ENCODE results near the gene PIK3R3. TPM values are rescaled to one million over a fixed set of nuclear protein-coding genes. Genes with fewer than 3 reads are reported as not detected.

Gene PIK3R3
- total and polyA plus RNA-seq, 2 experiments from 2014 or later, result 6.4 to 11.5 TPM

- H3K27ac ChIP-seq, result no peak overlapping the region
- no peaks in the 10 kb centered on the region for H3K36me3 ChIP-seq
- no peak overlapping the region for H3K4me3 ChIP-seq
Observed at GRCh38 chr1:46081206-46081605, 51.2 kb downstream of the PIK3R3 start.

GRCh38 chr1:46080257-46080656 is 52.2 kb downstream of the PIK3R3 start:
- Histone ChIP-seq H3K4me1 (ENCODE audit: low read depth) (no peaks in the 10 kb centered on the region), H3K36me3 (no peaks in the 10 kb centered on the region), H3K4me3 (no peak overlapping the region), H3K9me3 (ENCODE audit: low read depth) (no peaks in the 10 kb centered on the region), H3K27me3 (no peaks in the 10 kb centered on the region), H3K27ac (no peak overlapping the region)
- no peak for TF ChIP-seq CTCF (IDR thresholded peaks at IDR 0.05; ENCODE audit: low read depth, low read length)
- no peak for DNase-seq (ENCODE audit: low read depth in 1 of 2, low spot score in 1 of 2)

More at GRCh38 chr1:46081206-46081605, 51.2 kb downstream of the PIK3R3 start:
- no peak for DNase-seq (ENCODE audit: low read depth in 1 of 2, low spot score in 1 of 2)
- no peak for TF ChIP-seq CTCF (IDR thresholded peaks at IDR 0.05; ENCODE audit: low read depth, low read length)
- H3K27me3 ChIP-seq, result no peaks in the 10 kb centered on the region
- no peaks in the 10 kb centered on the region for H3K9me3 ChIP-seq (ENCODE audit: low read depth)
- no peaks in the 10 kb centered on the region for H3K4me1 ChIP-seq (ENCODE audit: low read depth)

GRCh38 chr1:46077644-46078043 is 54.8 kb downstream of the PIK3R3 start:
- H3K9me3 ChIP-seq (ENCODE audit: low read depth), result no peaks in the 10 kb centered on the region
- TF ChIP-seq CTCF (IDR thresholded peaks at IDR 0.05; ENCODE audit: low read depth, low read length), result no peak
- no peaks in the 10 kb centered on the region for H3K4me1 ChIP-seq (ENCODE audit: low read depth)
- DNase-seq (ENCODE audit: low read depth in 1 of 2, low spot score in 1 of 2), result no peak
- no peaks in the 10 kb centered on the region for H3K27me3 ChIP-seq
- H3K36me3 ChIP-seq, result no peaks in the 10 kb centered on the region
- H3K27ac ChIP-seq, result no peak overlapping the region
- H3K4me3 ChIP-seq, result no peak overlapping the region

- Histone ChIP-seq H3K4me3 (no peak overlapping the region), H3K27me3 (no peaks in the 10 kb centered on the region), H3K36me3 (no peaks in the 10 kb centered on the region), H3K9me3 (ENCODE audit: low read depth) (no peaks in the 10 kb centered on the region), H3K27ac (no peak overlapping the region), H3K4me1 (ENCODE audit: low read depth) (no peaks in the 10 kb centered on the region)
- no peak for DNase-seq (ENCODE audit: low read depth in 1 of 2, low spot score in 1 of 2)
- no peak for TF ChIP-seq CTCF (IDR thresholded peaks at IDR 0.05; ENCODE audit: low read depth, low read length)
Observed at GRCh38 chr1:46076343-46076742, 56.1 kb downstream of the PIK3R3 start.

GRCh38 chr1:46072975-46073374 is 59.5 kb downstream of the PIK3R3 start:
- H3K27ac ChIP-seq, result no peak overlapping the region
- no peak for DNase-seq (ENCODE audit: low read depth in 1 of 2, low spot score in 1 of 2)
- no peaks in the 10 kb centered on the region for H3K4me1 ChIP-seq (ENCODE audit: low read depth)
- H3K4me3 ChIP-seq, result no peak overlapping the region
- no peaks in the 10 kb centered on the region for H3K36me3 ChIP-seq
- H3K27me3 ChIP-seq, result no peaks in the 10 kb centered on the region
- no peak for TF ChIP-seq CTCF (IDR thresholded peaks at IDR 0.05; ENCODE audit: low read depth, low read length)
- no peaks in the 10 kb centered on the region for H3K9me3 ChIP-seq (ENCODE audit: low read depth)

All from cardiac muscle cell (in vitro differentiated cells and primary cell).